SK-N-SH treated with all-trans-retinoic acid at 6 μM for 48 hours (cell line): Measurements from ENCODE around the gene NPTXR.

Experiments used
- ARNTL ChIP-seq: fragments of 450-650 bp; formaldehyde crosslinking; IDR thresholded peaks from 2 replicates; pipeline ENCODE4 v1.5.0; 2020; ENCODE audit warnings: low read depth, mild to moderate bottlenecking, moderate library complexity, borderline replicate concordance
- ESRRG ChIP-seq: fragments of 250-450 bp; sonication (Bioruptor Pico); IDR thresholded peaks from 2 replicates; pipeline ENCODE4 v1.6.1; 2021; ENCODE audit warnings: mild to moderate bottlenecking
- PATZ1 ChIP-seq: fragments of 250-450 bp; sonication (Bioruptor Pico); IDR thresholded peaks from 2 replicates; pipeline ENCODE4 v1.8.0; 2020; ENCODE audit warnings: mild to moderate bottlenecking, moderate library complexity, borderline replicate concordance
- POU6F1 ChIP-seq: fragments of 250-450 bp; sonication (Bioruptor Pico); IDR thresholded peaks from 2 replicates; pipeline ENCODE4 v1.8.0; 2021; ENCODE audit warnings: low read depth, mild to moderate bottlenecking, moderate library complexity, borderline replicate concordance
- ZC3H10 ChIP-seq: fragments of 250-450 bp; sonication (Bioruptor Pico); IDR thresholded peaks from 2 replicates; pipeline ENCODE4 v1.5.1; 2021; ENCODE audit warnings: mild to moderate bottlenecking, moderate library complexity

- TF ChIP-seq POU6F1 (no peak), ARNTL (CRISPR knock-in tag) (no peak), ZC3H10 (CRISPR knock-in tag) (no peak), PATZ1 (CRISPR knock-in tag) (no peak), ESRRG (CRISPR knock-in tag) (no peak)
These were observed 55.6 kb downstream of the NPTXR start for GRCh38 chr22:38788021-38788816.
